ENCODE data around the gene TACC2.

- TF ChIP-seq CTCF (IDR thresholded peaks at IDR 0.05 in 4 of 5, conservative IDR thresholded peaks at IDR 0.05 in 1 of 5) (no peak), POLR2A (IDR thresholded peaks at IDR 0.05) (no peak)
Measured at GRCh38 chr10:122154031-122154544, 165.1 kb downstream of the TACC2 start.

Measured in gastrocnemius medialis (tissue), 4 donors.